B cell (primary cell): Measurements from ENCODE around the gene EDN3.

Experiments
- CTCF ChIP-seq: fragments of 200-600 bp; IDR thresholded peaks from one replicate; pipeline ENCODE4 v1.8.0; 2022; ENCODE audit warnings: antibody characterized with exemption, mild to moderate bottlenecking
- EZH2 ChIP-seq: IDR thresholded peaks from 2 replicates; pipeline ENCODE4 v1.6.1; 2012; ENCODE audit warnings: borderline replicate concordance, low read depth, mild to moderate bottlenecking, moderate library complexity, low read length; ENCODE audit not compliant: insufficient read depth, poor library complexity, severe bottlenecking

GRCh38 chr20:59320854-59321647 is 20.6 kb downstream of the EDN3 start:
- TF ChIP-seq CTCF (no peak), EZH2 (no peak)
